OCI-LY3 (cell line): Measurements from ENCODE around the gene ANO6.
A peak's percentile ranks its signal among the peaks of the same experiment; 100 is the strongest.

ENCODE experiments used
- H2AFZ ChIP-seq: fragments of 200-600, 300-600 bp; shearing (Covaris generic); 2 replicates; pipeline ENCODE4 v1.6.0; 2014; ENCODE audit warnings: antibody characterized with exemption, low read depth, low read length
- H3K27ac ChIP-seq: fragments of 200-600, 300-600 bp; sonication (generic); 2 replicates; pipeline ENCODE4 v1.5.1; 2014; ENCODE audit warnings: mild to moderate bottlenecking, low read length, moderate library complexity, mixed read lengths
- H3K27me3 ChIP-seq: fragments of 200-600, 300-600 bp; sonication (generic); 2 replicates; pipeline ENCODE4 v1.6.1; 2014; ENCODE audit warnings: low read depth, low read length, mixed read lengths
- H3K36me3 ChIP-seq: fragments of 200-600, 300-600 bp; sonication (generic); replicated peaks from 2 replicates; pipeline ENCODE3; 2014; ENCODE audit warnings: low read depth, low read length, mixed read lengths
- H3K4me1 ChIP-seq: fragments of 300-600, 200-600 bp; sonication (generic); 2 replicates; pipeline ENCODE4 v1.6.1; 2014; ENCODE audit warnings: low read length, mixed read lengths
- H3K4me2 ChIP-seq: fragments of 200-600, 300-600 bp; sonication (generic); 2 replicates; pipeline ENCODE4 v1.6.1; 2014; ENCODE audit warnings: low read length, mixed read lengths
- H3K4me3 ChIP-seq: fragments of 300-600, 200-600 bp; sonication (generic); 2 replicates; pipeline ENCODE4 v1.5.1; 2014; ENCODE audit warnings: antibody characterized with exemption, mild to moderate bottlenecking, low read length, moderate library complexity
- H3K79me2 ChIP-seq: fragments of 300-600, 200-600 bp; shearing (Covaris generic); 2 replicates; pipeline ENCODE4 v1.6.1; 2014; ENCODE audit warnings: mild to moderate bottlenecking, low read length, mixed read lengths
- H3K9ac ChIP-seq: fragments of 300-600, 200-600 bp; shearing (Covaris generic); 2 replicates; pipeline ENCODE4 v1.6.0; 2014; ENCODE audit warnings: mild to moderate bottlenecking, low read length, moderate library complexity
- H3K9me3 ChIP-seq: fragments of 200-600, 300-600 bp; shearing (Covaris generic); 2 replicates; pipeline ENCODE4 v1.6.1; 2014; ENCODE audit warnings: low read length, mixed read lengths; ENCODE audit not compliant: insufficient read depth
- H4K20me1 ChIP-seq: fragments of 200-600, 300-600 bp; sonication (generic); 2 replicates; pipeline ENCODE4 v1.6.1; 2016; ENCODE audit warnings: low read length, mixed read lengths; ENCODE audit not compliant: insufficient read depth
- CTCF ChIP-seq: fragments of 200-600, 300-600 bp; sonication (generic); IDR thresholded peaks from 2 replicates; pipeline ENCODE4 v1.5.1; 2014; ENCODE audit warnings: antibody characterized with exemption, low read length, low read depth
- EZH2phosphoT487 ChIP-seq: fragments of 200-600 bp; shearing (Covaris generic); IDR thresholded peaks from 2 replicates; pipeline ENCODE4 v1.6.1; 2018; ENCODE audit warnings: antibody characterized with exemption, mixed run types, low read depth

The ANO6 gene

GRCh38 chr12:45432710-45433109 lies 216.8 kb downstream of the ANO6 start:
- Histone ChIP-seq H3K79me2 (no peaks in the 10 kb centered on the region), H3K9ac (no peak overlapping the region), H3K9me3 (no peaks in the 10 kb centered on the region), H3K4me1 (peaks cover 58% of the 10 kb centered on the region), H4K20me1 (no peaks in the 10 kb centered on the region), H2AFZ (no peak overlapping the region), H3K27ac (no peak overlapping the region), H3K4me2 (no peak overlapping the region), H3K4me3 (no peak overlapping the region), H3K27me3 (no peaks in the 10 kb centered on the region), H3K36me3 (peaks cover 6% of the 10 kb centered on the region)
- no peak for TF ChIP-seq CTCF
- no peak for TF ChIP-seq EZH2phosphoT487

- Histone ChIP-seq H4K20me1 (no peaks in the 10 kb centered on the region), H3K79me2 (no peaks in the 10 kb centered on the region), H3K4me1 (peaks cover 57% of the 10 kb centered on the region), H3K9ac (no peak overlapping the region), H3K27ac (no peak overlapping the region), H3K9me3 (no peaks in the 10 kb centered on the region), H3K4me2 (no peak overlapping the region), H3K27me3 (no peaks in the 10 kb centered on the region), H2AFZ (no peak overlapping the region), H3K4me3 (no peak overlapping the region), H3K36me3 (no peaks in the 10 kb centered on the region)
- TF ChIP-seq CTCF (no peak), EZH2phosphoT487 (no peak)
Observed at GRCh38 chr12:45433441-45433868, 217.6 kb downstream of the ANO6 start.

- no peaks in the 10 kb centered on the region for H3K79me2 ChIP-seq
- no peaks in the 10 kb centered on the region for H3K9me3 ChIP-seq
- no peak overlapping the region for H3K9ac ChIP-seq
- peaks cover 51% of the 10 kb centered on the region for H3K4me1 ChIP-seq
- H4K20me1 ChIP-seq = no peaks in the 10 kb centered on the region
- TF ChIP-seq CTCF (no peak), EZH2phosphoT487 (no peak)
- no peaks in the 10 kb centered on the region for H3K36me3 ChIP-seq
- no peaks in the 10 kb centered on the region for H3K27me3 ChIP-seq
- H3K4me2 ChIP-seq = 0 out of 2 replicates have a peak overlapping the region, but pooled peaks have one; percentile 7
- no peak overlapping the region for H2AFZ ChIP-seq
- no peak overlapping the region for H3K4me3 ChIP-seq
- H3K27ac ChIP-seq = no peak overlapping the region
Observed at GRCh38 chr12:45434094-45434493, 218.2 kb downstream of the ANO6 start.

GRCh38 chr12:45435945-45436710 lies 220.2 kb downstream of the ANO6 start:
- H3K27ac ChIP-seq = no peak overlapping the region
- peaks cover 31% of the 10 kb centered on the region for H3K4me1 ChIP-seq
- H3K9me3 ChIP-seq = peaks cover 2% of the 10 kb centered on the region; the same call in 1 of the 2 replicates
- no peak overlapping the region for H3K9ac ChIP-seq
- no peak overlapping the region for H3K4me3 ChIP-seq
- no peak overlapping the region for H3K4me2 ChIP-seq
- H3K36me3 ChIP-seq = no peaks in the 10 kb centered on the region
- H3K79me2 ChIP-seq = no peaks in the 10 kb centered on the region
- H4K20me1 ChIP-seq = no peaks in the 10 kb centered on the region
- TF ChIP-seq CTCF (no peak), EZH2phosphoT487 (no peak)
- no peaks in the 10 kb centered on the region for H3K27me3 ChIP-seq
- H2AFZ ChIP-seq = no peak overlapping the region
